Stimulated activated CD4-positive, alpha-beta T cell treated with anti-CD3 and anti-CD28 coated beads, Interleukin-1b, Interleukin-23, amount 100 ng/mL, for 24 hours (primary cell): ENCODE results near the gene CDH13.

Experiments
- DNase-seq, 4 experiments: peaks; one replicate each; pipeline ENCODE4 v3.0.0-alpha.2; 2020; ENCODE audit warnings: low read depth in 4 of 4, low spot score in 1 of 4

Gene CDH13

GRCh38 chr16:83023640-83024039 lies 396.9 kb downstream of the CDH13 start:
- DNase-seq: no peak

- DNase-seq: no peak
Observed at GRCh38 chr16:83027973-83028372, 401.2 kb downstream of the CDH13 start.

- no peak for DNase-seq
Observed at GRCh38 chr16:83029467-83029866, 402.7 kb downstream of the CDH13 start.

GRCh38 chr16:83031524-83031923 lies 404.8 kb downstream of the CDH13 start:
- no peak for DNase-seq

- no peak for DNase-seq
Observed at GRCh38 chr16:83037102-83037501, 410.3 kb downstream of the CDH13 start.

GRCh38 chr16:83037884-83038283 lies 411.1 kb downstream of the CDH13 start:
- DNase-seq: no peak

GRCh38 chr16:83040174-83040573 lies 413.4 kb downstream of the CDH13 start:
- DNase-seq: no peak

- no peak for DNase-seq
Observed at GRCh38 chr16:83044589-83044988, 417.8 kb downstream of the CDH13 start.

- no peak for DNase-seq
Observed at GRCh38 chr16:83045790-83046189, 419.0 kb downstream of the CDH13 start.

GRCh38 chr16:83046664-83047063 lies 419.9 kb downstream of the CDH13 start:
- no peak for DNase-seq

- DNase-seq: no peak
Observed at GRCh38 chr16:83051451-83051850, 424.7 kb downstream of the CDH13 start.

- DNase-seq: no peak
Observed at GRCh38 chr16:83054283-83054682, 427.5 kb downstream of the CDH13 start.

GRCh38 chr16:83058376-83058775 lies 431.6 kb downstream of the CDH13 start:
- no peak for DNase-seq

- DNase-seq: no peak
Observed at GRCh38 chr16:83059237-83059636, 432.5 kb downstream of the CDH13 start.

- DNase-seq: no peak
Observed at GRCh38 chr16:83066011-83066410, 439.2 kb downstream of the CDH13 start.

GRCh38 chr16:83066881-83067280 lies 440.1 kb downstream of the CDH13 start:
- DNase-seq: no peak

- DNase-seq: no peak
Observed at GRCh38 chr16:83068686-83069085, 441.9 kb downstream of the CDH13 start.

- no peak for DNase-seq
Observed at GRCh38 chr16:83070416-83071209, 443.8 kb downstream of the CDH13 start.

- no peak for DNase-seq
Observed at GRCh38 chr16:83075956-83076355, 449.2 kb downstream of the CDH13 start.

GRCh38 chr16:83083361-83083760 lies 456.6 kb downstream of the CDH13 start:
- DNase-seq: no peak

- DNase-seq: no peak
Observed at GRCh38 chr16:83085660-83086059, 458.9 kb downstream of the CDH13 start.

- DNase-seq: no peak
Observed at GRCh38 chr16:83095941-83096692, 469.3 kb downstream of the CDH13 start.

GRCh38 chr16:83098536-83098935 lies 471.8 kb downstream of the CDH13 start:
- no peak for DNase-seq
